IMR-90 (cell line): Measurements from ENCODE around the gene SYNE3. TPM values are rescaled to one million over a fixed set of nuclear protein-coding genes. Genes with fewer than 3 reads are reported as not detected.

Source experiments
- ATAC-seq: fragments of 200-7000 bp; cut with Tn5 transposase; 2 replicates; pipeline ENCODE4 v1.9.1; 2020; ENCODE audit warnings: low read depth, mild to moderate bottlenecking, moderate library complexity
- BruUV-seq: library from RNA; stranded (reverse); fragments of 400-500 nt; replicated peaks from 2 replicates; lab custom pipeline; 2021; lab: Mats Ljungman, UMichigan
- CTCF ChIA-PET: fragments of 300-600 bp; formaldehyde crosslinking; extraction: SDS; loops from one replicate; lab custom pipeline; 2021; ENCODE audit warnings: antibody characterized with exemption; lab: Yijun Ruan, JAX
- POLR2A ChIA-PET: fragments of 300-600 bp; sonication (Branson Sonifier 250); formaldehyde crosslinking; loops from one replicate; lab custom pipeline; 2022; ENCODE audit warnings: antibody characterized with exemption; ENCODE audit not compliant: unreplicated experiment; lab: Charles Lee
- DNase-seq: peaks from one replicate; pipeline ENCODE4 v3.0.0; 2013
- H2AFZ ChIP-seq: replicated peaks from 2 replicates; pipeline ENCODE3; 2013; ENCODE audit warnings: low read length, mild to moderate bottlenecking; ENCODE audit not compliant: poor library complexity
- H2AK5ac ChIP-seq: 2 replicates; pipeline ENCODE4 v1.6.1; 2013; ENCODE audit warnings: low read depth, low read length, inconsistent platforms
- H2AK9ac ChIP-seq: replicated peaks from 2 replicates; pipeline ENCODE3; 2013; ENCODE audit warnings: mild to moderate bottlenecking, low read depth, low read length, moderate library complexity; ENCODE audit not compliant: poor library complexity
- H2BK120ac ChIP-seq: 2 replicates; pipeline ENCODE4 v1.6.1; 2013; ENCODE audit warnings: low read depth, low read length, inconsistent platforms
- H2BK15ac ChIP-seq: 3 replicates; pipeline ENCODE4 v1.6.1; 2013; ENCODE audit warnings: low read depth, low read length, inconsistent platforms
- H2BK20ac ChIP-seq: 2 replicates; pipeline ENCODE4 v1.6.1; 2013; ENCODE audit warnings: low read depth, mild to moderate bottlenecking, inconsistent platforms, low read length, moderate library complexity
- H2BK5ac ChIP-seq: 2 replicates; pipeline ENCODE4 v1.6.1; 2013; ENCODE audit warnings: mild to moderate bottlenecking, low read depth, low read length, inconsistent platforms; ENCODE audit not compliant: poor library complexity, severe bottlenecking
- H3K14ac ChIP-seq: replicated peaks from 2 replicates; pipeline ENCODE4 v1.6.1; 2013; ENCODE audit warnings: low read depth, low read length, inconsistent platforms
- H3K18ac ChIP-seq: 2 replicates; pipeline ENCODE4 v1.6.1; 2013; ENCODE audit warnings: low read depth, low read length, control low read depth
- H3K23ac ChIP-seq: 2 replicates; pipeline ENCODE4 v1.6.1; 2013; ENCODE audit warnings: low read depth, low read length, inconsistent platforms
- H3K27ac ChIP-seq: 2 replicates; pipeline ENCODE4 v1.5.1; 2013; ENCODE audit warnings: mild to moderate bottlenecking, control low read depth, low read length; ENCODE audit not compliant: insufficient read depth
- H3K27me3 ChIP-seq: 2 replicates; pipeline ENCODE4 v1.6.1; 2013; ENCODE audit warnings: low read length; ENCODE audit not compliant: control insufficient read depth, insufficient read depth
- H3K36me3 ChIP-seq: 2 replicates; pipeline ENCODE4 v1.6.1; 2013; ENCODE audit warnings: low read length, mixed read lengths; ENCODE audit not compliant: control insufficient read depth, insufficient read depth
- H3K4ac ChIP-seq: 2 replicates; pipeline ENCODE4 v1.6.1; 2013; ENCODE audit warnings: low read depth, low read length, inconsistent platforms
- H3K4me1 ChIP-seq: 2 replicates; pipeline ENCODE4 v1.6.1; 2013; ENCODE audit warnings: low read length, mixed read lengths; ENCODE audit not compliant: control insufficient read depth, insufficient read depth
- H3K4me2 ChIP-seq: 2 replicates; pipeline ENCODE4 v1.6.1; 2013; ENCODE audit warnings: low read depth, mild to moderate bottlenecking, control low read depth, low read length, moderate library complexity
- H3K4me3 ChIP-seq: 2 replicates; pipeline ENCODE4 v1.5.1; 2013; ENCODE audit warnings: low read depth, mild to moderate bottlenecking, control low read depth, low read length, moderate library complexity; ENCODE audit not compliant: insufficient read depth
- H3K56ac ChIP-seq: 2 replicates; pipeline ENCODE4 v1.6.1; 2013; ENCODE audit warnings: low read length, inconsistent platforms; ENCODE audit not compliant: insufficient read depth; ENCODE audit errors: extremely low read depth
- H3K79me1 ChIP-seq, 2 experiments: 2 replicates each; pipeline ENCODE4 v1.6.1; 2013; ENCODE audit warnings: low read length in 2 of 2, inconsistent platforms in 1 of 2, low read depth in 1 of 2
- H3K9ac ChIP-seq: 2 replicates; pipeline ENCODE4 v1.6.1; 2013; ENCODE audit warnings: low read depth, low read length, control low read depth
- H3K9me1 ChIP-seq: 2 replicates; pipeline ENCODE4 v1.6.1; 2013; ENCODE audit warnings: low read length, inconsistent platforms; ENCODE audit not compliant: insufficient read depth
- H3K9me3 ChIP-seq: 2 replicates; pipeline ENCODE4 v1.6.1; 2013; ENCODE audit warnings: low read length; ENCODE audit not compliant: control insufficient read depth, insufficient read depth
- H4K20me1 ChIP-seq: 2 replicates; pipeline ENCODE4 v1.6.1; 2013; ENCODE audit warnings: low read length, inconsistent platforms; ENCODE audit not compliant: insufficient read depth
- H4K5ac ChIP-seq: 2 replicates; pipeline ENCODE4 v1.6.1; 2013; ENCODE audit warnings: mild to moderate bottlenecking, low read depth, low read length, control low read depth
- H4K8ac ChIP-seq, 2 experiments: 2 replicates each; pipeline ENCODE4 v1.6.1; 2013; ENCODE audit warnings: low read depth in 2 of 2, low read length in 2 of 2, control low read depth in 1 of 2, inconsistent platforms in 1 of 2
- H4K91ac ChIP-seq: 2 replicates; pipeline ENCODE4 v1.6.1; 2013; ENCODE audit warnings: low read depth, low read length, inconsistent platforms; ENCODE audit not compliant: insufficient read depth
- BHLHE40 ChIP-seq: fragments of 150-350 bp; IDR thresholded peaks from 2 replicates; pipeline ENCODE4 v1.6.1; 2016; ENCODE audit warnings: mild to moderate bottlenecking, low read depth, low read length
- CHD1 ChIP-seq: IDR thresholded peaks from 2 replicates; pipeline ENCODE4 v1.6.1; 2012; ENCODE audit warnings: low read depth, low read length, improper control_type of control experiment
- ELK1 ChIP-seq: fragments of 150-350 bp; IDR thresholded peaks from 2 replicates; pipeline ENCODE4 v1.6.1; 2016; ENCODE audit warnings: low read depth, mild to moderate bottlenecking, low read length, moderate library complexity, borderline replicate concordance
- FOS ChIP-seq: fragments of 150-350 bp; IDR thresholded peaks from 2 replicates; pipeline ENCODE4 v1.6.1; 2016; ENCODE audit warnings: low read depth, low read length
- MAFK ChIP-seq: IDR thresholded peaks from 2 replicates; pipeline ENCODE4 v1.6.1; 2012; ENCODE audit warnings: low read depth, low read length, improper control_type of control experiment
- MAZ ChIP-seq: IDR thresholded peaks from 2 replicates; pipeline ENCODE4 v1.6.1; 2012; ENCODE audit warnings: low read depth, mild to moderate bottlenecking, low read length, improper control_type of control experiment, moderate library complexity, borderline replicate concordance
- NFE2L2 ChIP-seq: fragments of 150-350 bp; IDR thresholded peaks from 2 replicates; pipeline ENCODE4 v1.6.1; 2016; ENCODE audit warnings: low read depth, mild to moderate bottlenecking, low read length
- POLR2A ChIP-seq: IDR thresholded peaks from 2 replicates; pipeline ENCODE4 v1.6.1; 2012; ENCODE audit warnings: mild to moderate bottlenecking, low read depth, low read length
- RAD21 ChIP-seq: IDR thresholded peaks from 2 replicates; pipeline ENCODE4 v1.6.1; 2012; ENCODE audit warnings: low read length, improper control_type of control experiment
- RCOR1 ChIP-seq: IDR thresholded peaks from 2 replicates; pipeline ENCODE4 v1.6.1; 2012; ENCODE audit warnings: mild to moderate bottlenecking, low read length, improper control_type of control experiment; ENCODE audit not compliant: insufficient replicate concordance
- RFX5 ChIP-seq: IDR thresholded peaks from 2 replicates; pipeline ENCODE4 v1.8.0; 2012; ENCODE audit warnings: low read depth, mild to moderate bottlenecking, low read length, moderate library complexity
- WGBS, 2 experiments: methylation state at CpG; one replicate each; pipeline versions ENCODE4 v1.1.5 to v1.1.7; 2013; ENCODE audit warnings: missing lambda C conversion rate in 2 of 2; ENCODE audit not compliant: insufficient read length in 1 of 2; ENCODE audit errors: extremely low coverage in 2 of 2; 5-methylcytosine and 5-hydroxymethylcytosine counted together
- dilution Hi-C: fragments of 300-500 bp; cut with HindIII; formaldehyde crosslinking; loops from one replicate; pipeline ENCODE4 v1.14.3; 2018; ENCODE audit warnings: low sequenced_read_pairs; ENCODE audit not compliant: unreplicated experiment
- in situ Hi-C: fragments of 300-500 bp; cut with MboI; formaldehyde crosslinking; loops from 3 replicates; pipeline ENCODE4 v1.14.3; 2019; ENCODE audit warnings: low sequenced_read_pairs, inconsistent platforms, mixed read lengths
- intact Hi-C: fragments of 100-400 bp; cut with micrococcal nuclease; formaldehyde crosslinking; loops from 2 replicates; pipeline ENCODE4 v1.10.0; 2022
- polyA plus RNA-seq, 3 experiments: library from polyadenylated mRNA; depleted of rRNA; stranded (reverse); fragments of >200 nt; gene quantifications; 2 replicates each; pipeline ENCODE4 v1.2.3, GENCODE V29; 2012; ENCODE audit warnings: low replicate concordance in 1 of 3
- total RNA-seq: library from RNA; depleted of rRNA; stranded (reverse); fragments of >200 nt; gene quantifications from 2 replicates; pipeline ENCODE4 v1.2.3, GENCODE V29; 2012

The SYNE3 gene
- total and polyA plus RNA-seq, 2 of the 4 experiments (the other 2 are of a cell fraction), result 2.9 to 5.0 TPM

GRCh38 chr14:95499354-95499750 lies 17.1 kb downstream of the SYNE3 start:
- dilution Hi-C loops, result no loop called here
- Histone ChIP-seq H3K9ac (no peak overlapping the region), H3K27ac (no peak overlapping the region), H2BK120ac (peak overlapping the region; percentile 25; the same call in 1 of the 2 replicates), H3K79me1 (peaks cover 8 to 83% of the 10 kb centered on the region in 2 experiments; a peak in 2 of 4 replicates), H3K36me3 (no peaks in the 10 kb centered on the region), H2BK15ac (peak overlapping the region; percentile 29; the same call in 1 of the 3 replicates), H3K4me1 (peaks cover 35% of the 10 kb centered on the region), H3K9me3 (no peaks in the 10 kb centered on the region), H2AK9ac (peak overlapping the region; percentile 38), H3K4me2 (peak overlapping the region; percentile 21; the same call in 1 of the 2 replicates), H3K18ac (no peak overlapping the region; the same call in 1 of the 2 replicates), H2AK5ac (peak overlapping the region; percentile 77; the same call in 1 of the 2 replicates), H3K9me1 (peaks cover 37% of the 10 kb centered on the region), H3K27me3 (no peaks in the 10 kb centered on the region), H3K14ac (0 out of 2 replicates have a peak overlapping the region, but pooled peaks have one; percentile 17), H4K8ac (peak overlapping the region in 1 of 2 experiments; percentile 0; a peak in 1 of 4 replicates), H2BK20ac (no peak overlapping the region), H4K20me1 (peaks cover 4% of the 10 kb centered on the region; the same call in 1 of the 2 replicates), H3K4ac (peak overlapping the region; percentile 69), H3K56ac (no peak overlapping the region), H4K91ac (no peak overlapping the region), H3K4me3 (no peak overlapping the region), H3K23ac (peak overlapping the region; percentile 58), H2BK5ac (no peak overlapping the region), H4K5ac (no peak overlapping the region), H2AFZ (peak overlapping the region; percentile 35)
- ChIA-PET POLR2A (no interaction called here), CTCF (interaction anchor here (0.7 kb wide), 1 partner anchor 410 kb away, joined by 4 read pairs; no protein-coding TSS in a partner anchor)
- ATAC-seq (no peak), DNase-seq (no peak)
- BruUV-seq, result no TSS peak
- WGBS, 2 experiments, result no CpG with 5 or more reads among the region's 1 CpG
- in situ Hi-C loops, result no loop called here
- TF ChIP-seq FOS (no peak), MAFK (no peak), CHD1 (no peak), ELK1 (no peak), BHLHE40 (no peak), RAD21 (no peak), NFE2L2 (no peak), RCOR1 (no peak), RFX5 (no peak), POLR2A (no peak), MAZ (no peak)
- intact Hi-C loops, result no loop called here
